Measurements from ENCODE around the gene FBXW8. TPM values are rescaled to one million over a fixed set of nuclear protein-coding genes. Genes with fewer than 3 reads are reported as not detected.

The FBXW8 gene
- total RNA-seq, 1 experiment from 2014 or later = 15.3 TPM

- no CpG with 5 or more reads among the region's 2 CpGs for WGBS (ENCODE audit: extremely low coverage, insufficient read length, low lambda C conversion rate)
- TF ChIP-seq CTCF (conservative IDR thresholded peaks at IDR 0.05) = no peak
- no peak overlapping the region; a peak in 2 of 7 replicates for H3K27ac Mint-ChIP-seq
- no peak overlapping the region for H2AK5ac ChIP-seq (ENCODE audit: insufficient read length, low read length)
- no peaks in the 10 kb centered on the region for H3K79me1 ChIP-seq (ENCODE audit: insufficient read depth, low read depth, low read length, poor library complexity, severe bottlenecking)
- no peak overlapping the region for H3K9ac ChIP-seq (ENCODE audit: extremely low read depth, insufficient read length, low read length)
- H3K4me3 Mint-ChIP-seq = no peak overlapping the region
- H2AFZ ChIP-seq (ENCODE audit: low read length) = no peak overlapping the region
- no peaks in the 10 kb centered on the region for H3K9me3 ChIP-seq (ENCODE audit: control insufficient read depth, low read depth, low read length)
- no peak overlapping the region for H4K8ac ChIP-seq (replicated peaks; ENCODE audit: insufficient read length, low read depth, low read length)
- no peaks in the 10 kb centered on the region for H3K36me3 Mint-ChIP-seq (ENCODE audit: insufficient read depth in 1 of 3, low read depth in 3 of 3)
- no peaks in the 10 kb centered on the region for H3K27me3 Mint-ChIP-seq (ENCODE audit: low read depth)
- no peak overlapping the region for H3T11ph ChIP-seq (ENCODE audit: low read length)
- no peaks in the 10 kb centered on the region for H3K23me2 ChIP-seq (ENCODE audit: insufficient read length, low read depth, low read length, poor library complexity, severe bottlenecking)
- no peaks in the 10 kb centered on the region for H3K79me2 ChIP-seq (ENCODE audit: insufficient read depth, low read length)
- H3K9me3 Mint-ChIP-seq = no peaks in the 10 kb centered on the region
- no peak overlapping the region for H3K18ac ChIP-seq (ENCODE audit: insufficient read length, low read depth, low read length)
- no peaks in the 10 kb centered on the region for H4K20me1 ChIP-seq (ENCODE audit: control insufficient read depth, insufficient read depth, insufficient read length)
- H3K4me1 ChIP-seq (ENCODE audit: insufficient read depth, low read length) = no peaks in the 10 kb centered on the region
- no peak for DNase-seq
- H2BK12ac ChIP-seq (ENCODE audit: insufficient read length, low read depth, low read length) = no peak overlapping the region
- H3K56ac ChIP-seq (ENCODE audit: insufficient read length, low read depth, low read length) = no peak overlapping the region
- no peak overlapping the region for H2BK120ac ChIP-seq (ENCODE audit: low read depth, low read length, poor library complexity, severe bottlenecking)
- H3K27ac ChIP-seq (ENCODE audit: insufficient read length, low read depth, low read length) = no peak overlapping the region
- peaks cover 2 to 6% of the 10 kb centered on the region in 2 experiments; a peak in 3 of 4 replicates for H3K4me1 Mint-ChIP-seq
- no peak overlapping the region for H3K23ac ChIP-seq (ENCODE audit: insufficient read length, low read depth, low read length)
- no peak overlapping the region for H3K14ac ChIP-seq (ENCODE audit: insufficient read depth, low read length)
- no peak overlapping the region for H2BK15ac ChIP-seq (ENCODE audit: low read depth, low read length)
- no peak overlapping the region for H4K5ac ChIP-seq (ENCODE audit: insufficient read length, low read depth, low read length)
- H3K27me3 ChIP-seq (ENCODE audit: insufficient read depth, low read length) = no peaks in the 10 kb centered on the region
- no peak overlapping the region for H2BK5ac ChIP-seq (ENCODE audit: insufficient read length, low read length)
- no peak overlapping the region for H3K4ac ChIP-seq (ENCODE audit: low read depth, low read length)
- no peak overlapping the region for H3K4me2 ChIP-seq (ENCODE audit: insufficient read depth, insufficient read length, low read length)
- no peak overlapping the region for H4K91ac ChIP-seq (ENCODE audit: insufficient read length, low read depth, low read length)
- H2BK20ac ChIP-seq (ENCODE audit: low read depth, low read length, poor library complexity, severe bottlenecking) = no peak overlapping the region
Observed at GRCh38 chr12:116959198-116959460, 48.4 kb downstream of the FBXW8 start.
